Upper lobe of right lung (tissue), 1 donor: ENCODE measurements around the gene TARP.
"Not testable (repeated sequence)": the region's sequence is repeated elsewhere in the genome, so short reads cannot be mapped to it uniquely, and the experiment has no call there.

Experiments
- ATAC-seq: fragments of 200-7000 bp; cut with Tn5 transposase; one replicate; pipeline ENCODE4 v1.9.1; 2020; ENCODE audit warnings: mild to moderate bottlenecking, moderate library complexity
- DNase-seq: peaks from one replicate; pipeline ENCODE4 v3.0.0-alpha.2; 2020
- H3K27ac ChIP-seq: fragments of 200-600 bp; one replicate; pipeline ENCODE4 v1.8.0; 2022
- H3K27me3 ChIP-seq: fragments of 200-600 bp; one replicate; pipeline ENCODE4 v1.8.0; 2022; ENCODE audit warnings: mild to moderate bottlenecking
- H3K36me3 ChIP-seq: fragments of 200-600 bp; one replicate; pipeline ENCODE4 v1.8.0; 2022
- H3K4me1 ChIP-seq: fragments of 200-600 bp; one replicate; pipeline ENCODE4 v1.8.0; 2022
- H3K4me3 ChIP-seq: fragments of 200-600 bp; one replicate; pipeline ENCODE4 v1.8.0; 2022; ENCODE audit warnings: mild to moderate bottlenecking
- H3K9me3 ChIP-seq: fragments of 200-600 bp; one replicate; pipeline ENCODE4 v1.8.0; 2022
- CTCF ChIP-seq: fragments of 200-600 bp; IDR thresholded peaks from one replicate; pipeline ENCODE4 v1.8.0; 2022; ENCODE audit warnings: antibody characterized with exemption
- intact Hi-C: fragments of 100-400 bp; cut with DNase I; formaldehyde crosslinking; loops from one replicate; pipeline ENCODE4 v1.11.0; 2022
- donor health status: DM: no; HTN: yes; CAD: no; lungs with severe emphysema.

The TARP gene

GRCh38 chr7:38245409-38245977 is 27.9 kb downstream of the TARP start:
- no peaks in the 10 kb centered on the region for H3K9me3 ChIP-seq
- no peaks in the 10 kb centered on the region for H3K4me1 ChIP-seq
- intact Hi-C loops = no loop called here
- no peaks in the 10 kb centered on the region for H3K27me3 ChIP-seq
- H3K27ac ChIP-seq = no peak overlapping the region
- TF ChIP-seq CTCF = no peak
- no peaks in the 10 kb centered on the region for H3K36me3 ChIP-seq
- no peak overlapping the region for H3K4me3 ChIP-seq
- ATAC-seq = peak; percentile 67
- DNase-seq = no peak

- no peak for ATAC-seq
- intact Hi-C loops = no loop called here
- Histone ChIP-seq H3K27me3 (no peaks in the 10 kb centered on the region), H3K9me3 (no peaks in the 10 kb centered on the region), H3K27ac (no peak overlapping the region), H3K36me3 (no peaks in the 10 kb centered on the region), H3K4me3 (no peak overlapping the region), H3K4me1 (no peaks in the 10 kb centered on the region)
- no peak for DNase-seq
- no peak for TF ChIP-seq CTCF
Observed at GRCh38 chr7:38244516-38244915, 28.9 kb downstream of the TARP start.

GRCh38 chr7:38243345-38243744 is 30.1 kb downstream of the TARP start:
- intact Hi-C loops, H3K27ac ChIP-seq, H3K9me3 ChIP-seq, H3K27me3 ChIP-seq, H3K4me1 ChIP-seq, H3K36me3 ChIP-seq, DNase-seq, H3K4me3 ChIP-seq: not testable (repeated sequence)
- peak; percentile 75 for ATAC-seq

- ATAC-seq (no peak), DNase-seq (no peak)
- Histone ChIP-seq H3K36me3 (no peaks in the 10 kb centered on the region), H3K4me1 (no peaks in the 10 kb centered on the region), H3K9me3 (no peaks in the 10 kb centered on the region), H3K4me3 (no peak overlapping the region), H3K27me3 (no peaks in the 10 kb centered on the region), H3K27ac (no peak overlapping the region)
- no peak for TF ChIP-seq CTCF
- intact Hi-C loops = no loop called here
Observed at GRCh38 chr7:38242814-38243213, 30.6 kb downstream of the TARP start.

GRCh38 chr7:38241071-38241470 is 32.4 kb downstream of the TARP start:
- no peaks in the 10 kb centered on the region for H3K27me3 ChIP-seq
- no peaks in the 10 kb centered on the region for H3K36me3 ChIP-seq
- no peak for TF ChIP-seq CTCF
- H3K9me3 ChIP-seq = no peaks in the 10 kb centered on the region
- no peak overlapping the region for H3K27ac ChIP-seq
- no peak overlapping the region for H3K4me3 ChIP-seq
- DNase-seq = no peak
- no peaks in the 10 kb centered on the region for H3K4me1 ChIP-seq
- intact Hi-C loops = no loop called here
- ATAC-seq = no peak

- H3K9me3 ChIP-seq, intact Hi-C loops, DNase-seq, H3K27ac ChIP-seq, H3K4me3 ChIP-seq, H3K36me3 ChIP-seq, ATAC-seq, H3K4me1 ChIP-seq, H3K27me3 ChIP-seq: not testable (repeated sequence)
Observed at GRCh38 chr7:38239129-38239528, 34.3 kb downstream of the TARP start.

GRCh38 chr7:38235606-38236005 is 37.8 kb downstream of the TARP start:
- Histone ChIP-seq H3K4me1 (no peaks in the 10 kb centered on the region), H3K4me3 (no peak overlapping the region), H3K27ac (no peak overlapping the region), H3K27me3 (no peaks in the 10 kb centered on the region), H3K36me3 (peaks cover 2% of the 10 kb centered on the region), H3K9me3 (no peaks in the 10 kb centered on the region)
- ATAC-seq = no peak
- DNase-seq = no peak
- intact Hi-C loops = no loop called here
- no peak for TF ChIP-seq CTCF

GRCh38 chr7:38234759-38235158 is 38.7 kb downstream of the TARP start:
- DNase-seq, H3K4me3 ChIP-seq, H3K27me3 ChIP-seq, ATAC-seq, H3K9me3 ChIP-seq, H3K27ac ChIP-seq, intact Hi-C loops, H3K4me1 ChIP-seq: not testable (repeated sequence)
- H3K36me3 ChIP-seq = peaks cover 11% of the 10 kb centered on the region
